HEK293 (cell line): Measurements from ENCODE around the gene SNX6.

Source experiments
- CTCF ChIA-PET: fragments of 350-600 bp; formaldehyde crosslinking; extraction: SDS; loops from one replicate; lab custom pipeline; 2021; ENCODE audit warnings: antibody characterized with exemption; lab: Yijun Ruan, JAX
- POLR2A ChIA-PET: fragments of 300-600 bp; formaldehyde crosslinking; extraction: SDS; loops from one replicate; lab custom pipeline; 2020; ENCODE audit warnings: antibody characterized with exemption, inconsistent platforms; lab: Yijun Ruan, JAX
- H3K27ac ChIP-seq: fragments of 200-500 bp; sonication (Bioruptor generic); 2 replicates; pipeline ENCODE4 v1.5.1; 2014; ENCODE audit warnings: low read depth, low read length, control low read depth, inconsistent platforms; ENCODE audit errors: extremely low read depth
- H3K36me3 ChIP-seq, 2 experiments: fragments of 200-500 bp in 1 of 2; sonication (Bioruptor generic) in 1 of 2; 1 replicate in 1 of 2; 2 replicates in 1 of 2; pipeline ENCODE4 v1.5.1; 2014 to 2017; ENCODE audit warnings: inconsistent platforms in 2 of 2, low read length in 2 of 2; ENCODE audit not compliant: control insufficient read depth in 2 of 2, insufficient read depth in 1 of 2
- H3K4me1 ChIP-seq: fragments of 200-500 bp; sonication (Bioruptor generic); 2 replicates; pipeline ENCODE4 v1.5.1; 2014; ENCODE audit warnings: mild to moderate bottlenecking, low read length, inconsistent platforms; ENCODE audit not compliant: control insufficient read depth, insufficient read depth
- H3K4me3 ChIP-seq: 2 replicates; pipeline ENCODE4 v1.5.1; 2011; ENCODE audit warnings: low read depth, mild to moderate bottlenecking, control low read depth, low read length, moderate library complexity
- H3K9me3 ChIP-seq: fragments of 200-500 bp; sonication (Bioruptor generic); 2 replicates; pipeline ENCODE4 v1.5.1; 2014; ENCODE audit warnings: low read depth, low read length, inconsistent platforms; ENCODE audit not compliant: control insufficient read depth, insufficient read depth
- KLF10 ChIP-seq: fragments of 450-650 bp; IDR thresholded peaks from 2 replicates; pipeline ENCODE4 v1.5.1; 2018; ENCODE audit warnings: missing biosample characterization, mild to moderate bottlenecking, missing genetic modification characterization
- SETDB1 ChIP-seq: IDR thresholded peaks from one replicate; pipeline ENCODE4 v1.6.1; 2017; ENCODE audit warnings: mild to moderate bottlenecking, low read length, moderate library complexity, mixed read lengths; ENCODE audit not compliant: insufficient read length
- SP2 ChIP-seq: fragments of 450-650 bp; formaldehyde crosslinking; IDR thresholded peaks from 2 replicates; pipeline ENCODE4 v1.5.1; 2016; ENCODE audit warnings: missing biosample characterization, missing genetic modification characterization
- YY1 ChIP-seq: fragments of 450-650 bp; formaldehyde crosslinking; IDR thresholded peaks from 2 replicates; pipeline ENCODE4 v1.5.1; 2018; ENCODE audit warnings: missing biosample characterization, missing genetic modification characterization
- ZBTB26 ChIP-seq: fragments of 450-650 bp; formaldehyde crosslinking; optimal IDR thresholded peaks from 2 replicates; pipeline ENCODE3; 2016; ENCODE audit warnings: missing biosample characterization, mild to moderate bottlenecking, missing genetic modification characterization
- ZNF335 ChIP-seq: fragments of 450-650 bp; formaldehyde crosslinking; conservative IDR thresholded peaks from 2 replicates; pipeline ENCODE4 v1.5.1; 2016; ENCODE audit warnings: missing biosample characterization, missing genetic modification characterization
- ZNF416 ChIP-seq: fragments of 450-650 bp; formaldehyde crosslinking; IDR thresholded peaks from 2 replicates; pipeline ENCODE4 v1.5.1; 2016; ENCODE audit warnings: missing biosample characterization, missing genetic modification characterization
- ZNF449 ChIP-seq: fragments of 450-650 bp; formaldehyde crosslinking; IDR thresholded peaks from 2 replicates; pipeline ENCODE4 v1.5.1; 2017; ENCODE audit warnings: missing biosample characterization, mild to moderate bottlenecking, missing genetic modification characterization, moderate library complexity
- ZNF704 ChIP-seq: fragments of 450-650 bp; formaldehyde crosslinking; IDR thresholded peaks from 2 replicates; pipeline ENCODE4 v1.5.1; 2016; ENCODE audit warnings: missing biosample characterization, missing genetic modification characterization
- ZNF777 ChIP-seq: fragments of 450-650 bp; formaldehyde crosslinking; IDR thresholded peaks from 2 replicates; pipeline ENCODE4 v1.5.1; 2017; ENCODE audit warnings: missing biosample characterization, missing genetic modification characterization, borderline replicate concordance
- ZNF837 ChIP-seq: fragments of 450-650 bp; formaldehyde crosslinking; IDR thresholded peaks from 2 replicates; pipeline ENCODE4 v1.5.1; 2016; ENCODE audit warnings: missing biosample characterization, missing genetic modification characterization
- TF ChIP-seq, protein P1 (sequence below): fragments of 450-650 bp; formaldehyde crosslinking; IDR thresholded peaks from 2 replicates; pipeline ENCODE4 v1.5.1; 2016; ENCODE audit warnings: missing biosample characterization, missing genetic modification characterization
- TF ChIP-seq, protein P2 (sequence below): fragments of 450-650 bp; formaldehyde crosslinking; IDR thresholded peaks from 2 replicates; pipeline ENCODE4 v1.5.1; 2016; ENCODE audit warnings: missing biosample characterization, missing genetic modification characterization

Gene SNX6

DNA sequence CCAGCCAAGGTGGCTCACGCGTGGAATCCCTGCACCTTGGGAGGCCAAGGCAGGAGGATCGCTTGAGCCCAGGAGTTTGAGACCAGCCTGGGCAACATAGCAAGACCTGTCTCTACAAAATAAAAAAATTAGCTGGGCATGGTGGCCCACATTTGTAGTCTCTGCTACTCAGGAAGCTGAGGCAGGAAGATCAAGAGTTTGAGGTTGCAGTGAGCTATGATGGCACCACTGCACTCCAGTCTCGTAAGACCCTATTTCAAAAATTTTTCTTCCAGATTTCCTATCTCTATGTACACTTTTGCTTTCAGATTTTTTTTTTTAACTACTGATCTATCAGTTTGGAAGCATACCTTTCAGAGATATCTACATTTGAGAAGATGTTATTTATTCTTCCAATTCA is 15.3 kb downstream of the SNX6 start (continued):
- no peak for TF ChIP-seq ZBTB26
- no peak for TF ChIP-seq ZNF416 (tag by site-specific recombination)
- TF ChIP-seq, protein P1, sequence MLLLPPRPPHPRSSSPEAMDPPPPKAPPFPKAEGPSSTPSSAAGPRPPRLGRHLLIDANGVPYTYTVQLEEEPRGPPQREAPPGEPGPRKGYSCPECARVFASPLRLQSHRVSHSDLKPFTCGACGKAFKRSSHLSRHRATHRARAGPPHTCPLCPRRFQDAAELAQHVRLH (tag by site-specific recombination): no peak
- TF ChIP-seq, protein P2, sequence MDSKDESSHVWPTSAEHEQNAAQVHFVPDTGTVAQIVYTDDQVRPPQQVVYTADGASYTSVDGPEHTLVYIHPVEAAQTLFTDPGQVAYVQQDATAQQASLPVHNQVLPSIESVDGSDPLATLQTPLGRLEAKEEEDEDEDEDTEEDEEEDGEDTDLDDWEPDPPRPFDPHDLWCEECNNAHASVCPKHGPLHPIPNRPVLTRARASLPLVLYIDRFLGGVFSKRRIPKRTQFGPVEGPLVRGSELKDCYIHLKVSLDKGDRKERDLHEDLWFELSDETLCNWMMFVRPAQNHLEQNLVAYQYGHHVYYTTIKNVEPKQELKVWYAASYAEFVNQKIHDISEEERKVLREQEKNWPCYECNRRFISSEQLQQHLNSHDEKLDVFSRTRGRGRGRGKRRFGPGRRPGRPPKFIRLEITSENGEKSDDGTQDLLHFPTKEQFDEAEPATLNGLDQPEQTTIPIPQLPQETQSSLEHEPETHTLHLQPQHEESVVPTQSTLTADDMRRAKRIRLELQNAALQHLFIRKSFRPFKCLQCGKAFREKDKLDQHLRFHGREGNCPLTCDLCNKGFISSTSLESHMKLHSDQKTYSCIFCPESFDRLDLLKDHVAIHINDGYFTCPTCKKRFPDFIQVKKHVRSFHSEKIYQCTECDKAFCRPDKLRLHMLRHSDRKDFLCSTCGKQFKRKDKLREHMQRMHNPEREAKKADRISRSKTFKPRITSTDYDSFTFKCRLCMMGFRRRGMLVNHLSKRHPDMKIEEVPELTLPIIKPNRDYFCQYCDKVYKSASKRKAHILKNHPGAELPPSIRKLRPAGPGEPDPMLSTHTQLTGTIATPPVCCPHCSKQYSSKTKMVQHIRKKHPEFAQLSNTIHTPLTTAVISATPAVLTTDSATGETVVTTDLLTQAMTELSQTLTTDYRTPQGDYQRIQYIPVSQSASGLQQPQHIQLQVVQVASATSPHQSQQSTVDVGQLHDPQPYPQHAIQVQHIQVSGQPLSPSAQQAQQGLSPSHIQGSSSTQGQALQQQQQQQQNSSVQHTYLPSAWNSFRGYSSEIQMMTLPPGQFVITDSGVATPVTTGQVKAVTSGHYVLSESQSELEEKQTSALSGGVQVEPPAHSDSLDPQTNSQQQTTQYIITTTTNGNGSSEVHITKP (tag by site-specific recombination): no peak
- TF ChIP-seq, all 188 proteins: peak for 0

- Histone ChIP-seq H3K36me3 (peaks cover 40 to 53% of the 10 kb centered on the region in 2 experiments), H3K4me1 (no peaks in the 10 kb centered on the region), H3K4me3 (no peak overlapping the region), H3K27ac (no peak overlapping the region), H3K9me3 (no peaks in the 10 kb centered on the region)
- CTCF ChIA-PET: no interaction called here
- POLR2A ChIA-PET: no interaction called here
- TF ChIP-seq YY1 (tag by site-specific recombination) (no peak), ZNF777 (tag by site-specific recombination) (no peak), ZNF449 (tag by site-specific recombination) (no peak), SETDB1 (no peak)
Measured at GRCh38 chr14:34610101-34610500, 19.8 kb downstream of the SNX6 start.

DNA sequence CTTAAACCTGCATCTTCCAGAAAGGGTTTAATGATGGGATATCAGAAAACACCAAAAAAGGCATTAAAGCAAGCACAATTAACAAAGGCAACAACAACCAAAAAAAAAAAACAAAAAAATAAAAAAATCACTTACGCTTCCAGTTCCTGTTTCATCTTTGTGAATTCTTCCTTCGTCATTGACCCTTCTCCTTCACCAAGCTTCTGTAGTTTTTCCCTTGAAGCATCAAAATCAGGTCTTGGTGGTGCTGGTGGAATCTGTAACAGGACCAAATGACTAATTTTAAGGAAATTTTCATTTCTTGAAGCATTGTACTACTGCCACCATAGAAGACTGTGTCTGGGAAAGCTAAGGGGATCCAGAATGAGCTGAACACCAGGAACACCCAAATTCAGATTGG is 24.5 kb downstream of the SNX6 start:
- Histone ChIP-seq H3K4me3 (no peak overlapping the region), H3K27ac (no peak overlapping the region)
- CTCF ChIA-PET: no interaction called here

More for the DNA sequence above, 24.5 kb downstream of the SNX6 start:
- no peak for TF ChIP-seq KLF10 (tag by site-specific recombination)
- no peak for TF ChIP-seq ZNF837 (tag by site-specific recombination)
- TF ChIP-seq ZNF335 (tag by site-specific recombination): no peak
- no peak for TF ChIP-seq SP2 (tag by site-specific recombination)
- no peak for TF ChIP-seq ZNF704 (tag by site-specific recombination)
- H3K9me3 ChIP-seq: no peaks in the 10 kb centered on the region
- POLR2A ChIA-PET: interaction anchor here (0.7 kb wide), 1 partner anchor 30 kb away, joined by 3 read pairs; no protein-coding TSS in a partner anchor
- no peaks in the 10 kb centered on the region for H3K4me1 ChIP-seq
- H3K36me3 ChIP-seq: peaks cover 74 to 75% of the 10 kb centered on the region in 2 experiments
